Right cardiac atrium (tissue), 5 donors: ENCODE data around the gene MELTF. TPM values are rescaled to one million over a fixed set of nuclear protein-coding genes. Genes with fewer than 3 reads are reported as not detected.
A peak's percentile ranks its signal among the peaks of the same experiment; 100 is the strongest.

ENCODE experiments used
- ATAC-seq, 2 donors: fragments of 200-7000 bp; cut with Tn5 transposase; one replicate each; pipeline versions ENCODE4 v1.8.0 to v1.9.1; 2020; ENCODE audit warnings: moderate library complexity in 2 of 2, mild to moderate bottlenecking in 1 of 2
- DNase-seq, 3 donors: peaks; one replicate each; pipeline ENCODE4 v3.0.0-alpha.2; 2020
- H3K27ac ChIP-seq: one replicate; pipeline ENCODE4 v1.5.1; 2013; ENCODE audit warnings: mild to moderate bottlenecking, low read length, control low read depth, moderate library complexity
- H3K27me3 ChIP-seq: one replicate; pipeline ENCODE4 v1.6.1; 2013; ENCODE audit not compliant: control insufficient read depth, insufficient read depth
- H3K4me1 ChIP-seq: one replicate; pipeline ENCODE4 v1.6.1; 2013; ENCODE audit warnings: low read length; ENCODE audit not compliant: control insufficient read depth, insufficient read depth
- H3K4me3 ChIP-seq: one replicate; pipeline ENCODE4 v1.5.1; 2013; ENCODE audit warnings: low read length, control low read depth
- H3K9me3 ChIP-seq: one replicate; pipeline ENCODE4 v1.6.1; 2013; ENCODE audit warnings: low read length; ENCODE audit not compliant: control insufficient read depth
- WGBS: extraction: QIAGEN DNeasy Blood & Tissue Kit; methylation state at CpG from one replicate; pipeline ENCODE4 v1.1.7; 2013; 5-methylcytosine and 5-hydroxymethylcytosine counted together
- intact Hi-C, 4 donors: fragments of 100-400 bp; cut with DNase I; formaldehyde crosslinking; loops; one replicate each; pipeline versions ENCODE4 v1.11.0 to v1.14.0; 2022 to 2023
- polyA plus RNA-seq: library from polyadenylated mRNA; stranded (reverse); fragments of 200-250 nt; gene quantifications from one replicate; pipeline ENCODE4 v1.2.3, GENCODE V29; 2013
- total RNA-seq, 4 donors: library from RNA; stranded (reverse); fragmentation: NEBNext Ultra II Directional; extraction: Animal tissue kit (Norgen Biotek cat#: 25700); gene quantifications; one replicate each; pipeline ENCODE4 v1.2.1, GENCODE V29; 2021
- donor health status: healthy with polysubstance abuse.
- donor health status: DM: no; HTN: yes; CAD: no.
- donor health status: DM: no; HTN: no; CAD: no.
- donor health status: DM: no; HTN: yes; CAD: no; lungs with severe emphysema.
- donor health status: DM: yes; HTN: yes; CAD: no.

MELTF gene
- total and polyA plus RNA-seq, 5 donors, result 1.2 to 6.5 (median 2.4) TPM

- no peak overlapping the region for H3K4me3 ChIP-seq
- intact Hi-C loops, result no loop called here
- H3K27me3 ChIP-seq, result no peaks in the 10 kb centered on the region
- H3K4me1 ChIP-seq, result no peaks in the 10 kb centered on the region
- ATAC-seq (no peak), DNase-seq (no peak)
- no peak overlapping the region for H3K27ac ChIP-seq
- no peaks in the 10 kb centered on the region for H3K9me3 ChIP-seq
- whole genome bisulfite sequencing, result 93% methylated on average over 15 of the region's 15 CpGs
Observed at GRCh38 chr3:196997311-196997710, 32.3 kb downstream of the MELTF start.

GRCh38 chr3:196996454-196997265, 33.0 kb downstream of the MELTF start:
- Histone ChIP-seq H3K4me3 (no peak overlapping the region), H3K4me1 (no peaks in the 10 kb centered on the region), H3K27me3 (no peaks in the 10 kb centered on the region), H3K27ac (no peak overlapping the region), H3K9me3 (no peaks in the 10 kb centered on the region)
- intact Hi-C loops, result no loop called here
- ATAC-seq, result no peak
- 77% methylated on average over 17 of the region's 17 CpGs for WGBS
- DNase-seq, result no peak

DNA sequence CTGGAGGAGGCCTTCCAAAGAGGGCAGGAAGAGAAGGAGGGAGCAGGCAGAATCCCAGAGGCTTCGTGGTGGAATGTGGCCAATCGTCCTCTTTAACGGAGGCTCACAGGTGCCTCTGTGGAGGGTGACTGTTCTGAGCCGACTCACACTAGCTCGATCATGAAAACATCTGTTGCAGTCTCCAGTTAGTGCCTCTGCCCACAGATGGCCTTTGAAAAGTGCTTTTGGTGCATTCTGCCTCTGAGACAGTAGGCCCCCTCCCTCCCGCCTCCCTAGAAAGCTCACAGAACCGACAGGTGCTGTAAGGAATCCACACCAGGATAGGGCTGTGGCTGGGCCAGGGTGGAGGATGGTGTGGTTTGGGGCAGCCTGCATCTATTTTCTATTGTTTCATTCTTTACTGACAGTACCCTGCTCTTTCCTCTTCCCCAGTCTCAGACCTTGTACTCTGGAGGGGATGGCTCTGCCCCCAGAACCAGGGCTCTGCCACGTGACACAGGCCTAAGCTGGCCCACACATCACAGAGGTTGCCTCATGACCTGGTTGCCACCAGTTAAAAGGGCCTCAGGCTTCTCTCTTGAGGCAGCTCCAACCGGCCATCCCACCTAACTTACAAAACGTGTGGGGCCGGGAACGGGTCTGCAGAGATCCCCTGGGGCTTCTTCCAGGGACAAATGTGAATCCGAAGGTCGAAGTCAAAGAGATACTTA, 33.8 kb downstream of the MELTF start:
- Histone ChIP-seq H3K4me1 (no peaks in the 10 kb centered on the region), H3K27ac (no peak overlapping the region), H3K27me3 (no peaks in the 10 kb centered on the region), H3K4me3 (no peak overlapping the region), H3K9me3 (no peaks in the 10 kb centered on the region)
- 79% methylated on average over 14 of the region's 14 CpGs for WGBS
- intact Hi-C loops, result no loop called here
- ATAC-seq (no peak), DNase-seq (no peak)

GRCh38 chr3:196995027-196995426, 34.6 kb downstream of the MELTF start:
- Histone ChIP-seq H3K4me3 (no peak overlapping the region), H3K27ac (no peak overlapping the region), H3K9me3 (no peaks in the 10 kb centered on the region), H3K27me3 (no peaks in the 10 kb centered on the region), H3K4me1 (no peaks in the 10 kb centered on the region)
- 96% methylated on average over 19 of the region's 19 CpGs for WGBS
- intact Hi-C loops, result no loop called here
- ATAC-seq (no peak), DNase-seq (no peak)

GRCh38 chr3:196994056-196994455, 35.6 kb downstream of the MELTF start:
- intact Hi-C loops, result no loop called here

GRCh38 chr3:196992461-196993065, 37.1 kb downstream of the MELTF start:
- Histone ChIP-seq H3K9me3 (no peaks in the 10 kb centered on the region), H3K27me3 (no peaks in the 10 kb centered on the region), H3K4me1 (no peaks in the 10 kb centered on the region), H3K27ac (no peak overlapping the region), H3K4me3 (no peak overlapping the region)
- 87% methylated on average over 17 of the region's 17 CpGs for WGBS
- intact Hi-C loops, result no loop called here
- no peak for ATAC-seq
- DNase-seq, result no peak

More at GRCh38 chr3:196994056-196994455, 35.6 kb downstream of the MELTF start:
- H3K4me1 ChIP-seq, result no peaks in the 10 kb centered on the region
- H3K27ac ChIP-seq, result no peak overlapping the region
- H3K27me3 ChIP-seq, result no peaks in the 10 kb centered on the region
- ATAC-seq, result no peak
- 64% methylated on average over 16 of the region's 16 CpGs for WGBS
- DNase-seq, result no peak
- H3K4me3 ChIP-seq, result no peak overlapping the region
- no peaks in the 10 kb centered on the region for H3K9me3 ChIP-seq

DNA sequence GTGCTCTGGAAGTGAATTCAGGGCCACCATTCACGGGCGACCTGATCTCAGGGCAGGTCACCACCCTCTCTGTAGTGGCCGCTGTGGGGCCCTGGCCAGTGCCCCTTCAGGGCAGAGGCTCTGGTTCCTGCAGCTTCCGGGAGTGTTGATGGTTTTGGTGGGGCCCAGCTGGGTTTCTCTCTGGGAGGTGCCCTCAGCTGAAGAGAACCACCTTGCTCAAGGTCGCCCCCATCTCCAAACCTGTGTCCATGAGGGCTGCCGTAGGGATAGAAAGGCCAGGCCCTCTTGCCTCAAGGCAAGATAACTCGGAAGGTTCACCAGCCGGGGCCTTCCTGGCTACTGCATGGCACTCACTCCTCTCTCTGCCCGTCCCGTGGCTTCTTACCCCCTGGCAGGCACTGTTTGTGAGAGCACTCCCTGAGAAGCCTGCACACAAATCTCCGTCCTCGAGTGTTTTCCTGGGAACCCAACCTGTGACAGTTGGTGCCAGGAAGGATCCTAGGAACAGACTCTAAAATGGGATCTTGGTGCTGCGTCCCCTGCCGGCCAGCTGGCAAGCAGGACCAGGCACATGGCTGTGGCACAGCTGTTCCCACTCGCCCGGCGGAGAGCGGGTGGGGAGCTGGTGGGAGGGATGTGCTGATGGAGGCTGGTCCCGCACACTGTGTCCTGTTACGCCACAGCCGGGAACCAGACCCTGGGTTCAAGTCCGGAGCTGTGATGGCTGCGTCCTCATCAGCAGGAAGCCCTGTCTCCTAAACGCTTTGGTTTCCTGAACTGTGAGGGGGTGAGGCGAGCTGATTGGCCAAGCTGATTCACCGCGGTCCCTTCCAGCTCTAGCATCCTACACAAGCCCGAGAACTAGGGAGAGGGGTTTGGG, 37.8 kb downstream of the MELTF start:
- no peaks in the 10 kb centered on the region for H3K27me3 ChIP-seq
- intact Hi-C loops, result no loop called here
- no peak overlapping the region for H3K4me3 ChIP-seq
- H3K27ac ChIP-seq, result no peak overlapping the region
- ATAC-seq (no peak), DNase-seq (no peak)
- H3K9me3 ChIP-seq, result no peaks in the 10 kb centered on the region
- H3K4me1 ChIP-seq, result no peaks in the 10 kb centered on the region
- 79% methylated on average over 28 of the region's 28 CpGs for WGBS

GRCh38 chr3:196990601-196991007, 39.0 kb downstream of the MELTF start:
- ATAC-seq, result no peak

DNA sequence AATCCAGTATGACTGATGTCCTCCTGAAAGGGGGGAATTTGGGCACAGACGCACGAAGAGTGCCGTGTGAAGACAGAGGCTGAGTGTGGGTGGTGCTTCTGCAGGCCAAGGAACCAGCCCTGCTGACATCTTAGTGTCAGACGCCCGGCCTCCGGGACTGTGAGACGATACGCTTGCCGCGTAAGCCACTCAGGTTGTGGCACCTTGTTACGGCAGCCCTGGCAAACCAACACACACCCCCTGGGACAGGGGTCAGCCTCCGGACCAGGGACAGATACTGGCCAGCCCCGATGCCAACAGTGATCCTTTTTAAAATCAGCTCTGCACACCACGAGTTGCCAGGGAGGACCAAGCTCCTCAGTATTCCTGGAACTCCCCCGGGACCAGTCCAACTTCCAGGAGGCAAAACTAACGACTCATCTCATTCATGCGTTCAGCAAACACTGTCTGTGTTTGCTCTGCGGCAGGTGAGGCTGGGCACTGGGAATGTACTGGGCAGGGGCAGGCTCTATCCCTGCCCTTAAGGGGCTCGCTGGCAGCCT, 39.8 kb downstream of the MELTF start:
- no peak for ATAC-seq
- intact Hi-C loops, result no loop called here
- 74% methylated on average over 19 of the region's 19 CpGs for WGBS

More at GRCh38 chr3:196990601-196991007, 39.0 kb downstream of the MELTF start:
- H3K27me3 ChIP-seq, result no peaks in the 10 kb centered on the region
- H3K9me3 ChIP-seq, result no peaks in the 10 kb centered on the region
- H3K4me1 ChIP-seq, result no peaks in the 10 kb centered on the region
- DNase-seq, result no peak
- no peak overlapping the region for H3K4me3 ChIP-seq
- no peak overlapping the region for H3K27ac ChIP-seq
- intact Hi-C loops, result no loop called here
- WGBS, result 91% methylated on average over 10 of the region's 10 CpGs

DNA sequence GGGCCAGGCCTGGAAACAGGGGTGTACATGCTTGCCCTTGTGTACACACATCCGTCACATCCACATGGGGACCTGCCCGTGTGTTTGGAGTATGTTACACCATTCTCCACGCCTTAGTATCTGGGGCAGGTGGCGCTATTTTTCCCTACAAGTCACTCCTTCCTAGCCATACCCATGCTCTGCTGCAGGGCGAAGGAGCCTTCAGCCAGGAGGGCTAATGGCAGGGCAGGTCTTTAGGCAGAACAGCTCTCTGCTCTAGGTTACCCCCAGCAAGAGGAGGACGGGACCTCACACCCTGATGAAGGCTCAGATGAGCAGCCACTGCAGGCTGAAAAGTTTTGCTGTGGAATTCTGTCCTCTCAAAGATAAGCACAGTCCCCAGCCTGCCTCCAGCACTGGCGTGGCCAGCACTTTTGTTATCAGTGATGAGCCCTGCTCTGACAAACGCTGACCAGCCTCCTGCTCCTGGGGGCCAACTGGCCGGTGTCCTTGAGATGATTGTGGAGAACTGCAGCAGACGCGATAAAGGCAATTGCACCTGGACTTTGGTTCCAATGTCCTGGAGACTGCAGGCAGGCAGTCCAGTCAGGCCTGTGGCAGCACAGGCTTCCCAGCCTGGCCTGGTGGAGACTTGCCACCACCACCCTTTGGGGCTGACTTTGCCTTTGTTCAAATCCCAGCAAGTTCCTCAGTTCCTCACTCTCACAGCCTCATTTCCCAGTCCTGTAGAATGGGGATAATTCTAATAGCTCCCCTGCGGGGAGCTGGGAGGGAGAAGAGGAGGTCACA, 41.2 kb downstream of the MELTF start:
- no peaks in the 10 kb centered on the region for H3K9me3 ChIP-seq
- intact Hi-C loops, result no loop called here
- ATAC-seq (peak; percentile 74 to 77), DNase-seq (peak in 2 of 3 donors; percentile 23 to 66)
- no peaks in the 10 kb centered on the region for H3K27me3 ChIP-seq
- WGBS, result 44% methylated on average over 12 of the region's 12 CpGs
- no peak overlapping the region for H3K4me3 ChIP-seq
- no peaks in the 10 kb centered on the region for H3K4me1 ChIP-seq
- peak overlapping the region; percentile 7 for H3K27ac ChIP-seq

More for the DNA sequence above, 39.8 kb downstream of the MELTF start:
- DNase-seq, result no peak
- Histone ChIP-seq H3K27me3 (no peaks in the 10 kb centered on the region), H3K4me3 (no peak overlapping the region), H3K9me3 (no peaks in the 10 kb centered on the region), H3K27ac (no peak overlapping the region), H3K4me1 (no peaks in the 10 kb centered on the region)
